ENCODE data around the gene KNDC1. TPM values are rescaled to one million over a fixed set of nuclear protein-coding genes. Genes with fewer than 3 reads are reported as not detected.

KNDC1 gene
- total RNA-seq, 1 experiment from 2014 or later, result 15.7 TPM

DNA sequence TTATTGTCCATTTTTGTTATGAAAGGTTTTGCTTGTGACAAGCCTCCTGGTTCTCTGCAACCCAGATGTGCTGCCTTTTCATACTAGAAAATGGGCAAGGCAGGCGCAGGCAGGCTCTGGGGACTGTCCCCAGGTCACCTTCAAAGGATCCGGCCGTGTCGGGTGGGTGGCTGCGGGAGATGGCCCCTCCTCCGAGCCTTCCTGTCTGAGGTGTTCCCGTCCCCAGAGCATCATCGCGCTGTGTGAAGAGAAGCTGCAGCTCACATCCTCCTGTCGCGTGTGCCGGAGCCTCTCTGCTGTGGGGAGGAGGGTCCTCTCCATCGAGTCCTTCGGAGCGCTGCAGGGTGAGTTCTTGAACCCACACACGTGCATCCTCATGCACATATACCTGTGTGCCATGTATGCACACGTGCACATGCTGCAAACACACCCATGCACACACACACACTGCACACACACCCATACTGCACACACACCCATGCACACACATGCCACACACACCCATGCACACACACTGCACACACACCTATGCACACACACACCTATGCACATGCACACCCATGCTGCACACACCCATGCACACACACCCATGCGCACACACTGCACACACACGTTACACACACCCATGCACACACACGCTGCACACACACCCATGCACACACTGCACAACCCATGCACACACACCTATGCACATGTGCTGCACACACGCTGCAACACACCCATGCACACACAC, 23.8 kb downstream of the KNDC1 start:
- no peaks in the 10 kb centered on the region for H3K9me3 ChIP-seq (ENCODE audit: control insufficient read depth, low read depth, low read length)

More for the DNA sequence above, 23.8 kb downstream of the KNDC1 start:
- no peak overlapping the region for H4K91ac ChIP-seq (ENCODE audit: insufficient read length, low read depth, low read length)
- no peaks in the 10 kb centered on the region for H3K79me2 ChIP-seq (ENCODE audit: insufficient read depth, low read length)
- no CpG with 5 or more reads among the region's 21 CpGs for WGBS (ENCODE audit: extremely low coverage, insufficient read length, low lambda C conversion rate)
- H3K4me3 Mint-ChIP-seq, result no peak overlapping the region
- H2BK120ac ChIP-seq (ENCODE audit: low read depth, low read length, poor library complexity, severe bottlenecking), result no peak overlapping the region
- H3T11ph ChIP-seq (ENCODE audit: low read length), result no peak overlapping the region
- no peak overlapping the region for H2BK12ac ChIP-seq (ENCODE audit: insufficient read length, low read depth, low read length)
- no peak overlapping the region for H3K4me2 ChIP-seq (ENCODE audit: insufficient read depth, insufficient read length, low read length)
- H2AK5ac ChIP-seq (ENCODE audit: insufficient read length, low read length), result no peak overlapping the region
- DNase-seq, result no peak
- H3K4me1 ChIP-seq (ENCODE audit: insufficient read depth, low read length), result no peaks in the 10 kb centered on the region
- no peak overlapping the region for H3K18ac ChIP-seq (ENCODE audit: insufficient read length, low read depth, low read length)
- no peaks in the 10 kb centered on the region for H4K20me1 ChIP-seq (ENCODE audit: control insufficient read depth, insufficient read depth, insufficient read length)
- H3K9ac ChIP-seq (ENCODE audit: extremely low read depth, insufficient read length, low read length), result no peak overlapping the region
- H3K56ac ChIP-seq (ENCODE audit: insufficient read length, low read depth, low read length), result no peak overlapping the region
- TF ChIP-seq, protein P1, sequence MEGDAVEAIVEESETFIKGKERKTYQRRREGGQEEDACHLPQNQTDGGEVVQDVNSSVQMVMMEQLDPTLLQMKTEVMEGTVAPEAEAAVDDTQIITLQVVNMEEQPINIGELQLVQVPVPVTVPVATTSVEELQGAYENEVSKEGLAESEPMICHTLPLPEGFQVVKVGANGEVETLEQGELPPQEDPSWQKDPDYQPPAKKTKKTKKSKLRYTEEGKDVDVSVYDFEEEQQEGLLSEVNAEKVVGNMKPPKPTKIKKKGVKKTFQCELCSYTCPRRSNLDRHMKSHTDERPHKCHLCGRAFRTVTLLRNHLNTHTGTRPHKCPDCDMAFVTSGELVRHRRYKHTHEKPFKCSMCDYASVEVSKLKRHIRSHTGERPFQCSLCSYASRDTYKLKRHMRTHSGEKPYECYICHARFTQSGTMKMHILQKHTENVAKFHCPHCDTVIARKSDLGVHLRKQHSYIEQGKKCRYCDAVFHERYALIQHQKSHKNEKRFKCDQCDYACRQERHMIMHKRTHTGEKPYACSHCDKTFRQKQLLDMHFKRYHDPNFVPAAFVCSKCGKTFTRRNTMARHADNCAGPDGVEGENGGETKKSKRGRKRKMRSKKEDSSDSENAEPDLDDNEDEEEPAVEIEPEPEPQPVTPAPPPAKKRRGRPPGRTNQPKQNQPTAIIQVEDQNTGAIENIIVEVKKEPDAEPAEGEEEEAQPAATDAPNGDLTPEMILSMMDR (conservative IDR thresholded peaks at IDR 0.05), result no peak
- H2BK15ac ChIP-seq (ENCODE audit: low read depth, low read length), result no peak overlapping the region
- no peak overlapping the region for H2AFZ ChIP-seq (ENCODE audit: low read length)
- H3K27me3 ChIP-seq (ENCODE audit: insufficient read depth, low read length), result no peaks in the 10 kb centered on the region
- H3K79me1 ChIP-seq (ENCODE audit: insufficient read depth, low read depth, low read length, poor library complexity, severe bottlenecking), result no peaks in the 10 kb centered on the region
- no peak overlapping the region for H4K8ac ChIP-seq (replicated peaks; ENCODE audit: insufficient read length, low read depth, low read length)
- no peak overlapping the region for H3K14ac ChIP-seq (ENCODE audit: insufficient read depth, low read length)
- H3K27me3 Mint-ChIP-seq (ENCODE audit: low read depth), result no peaks in the 10 kb centered on the region
- H3K9me3 Mint-ChIP-seq, result peaks cover 4 to 5% of the 10 kb centered on the region in 2 experiments; a peak in 2 of 5 replicates
- no peak overlapping the region for H4K5ac ChIP-seq (ENCODE audit: insufficient read length, low read depth, low read length)
- peaks cover 8 to 19% (median 19%) of the 10 kb centered on the region in 3 experiments for H3K36me3 Mint-ChIP-seq (ENCODE audit: insufficient read depth in 1 of 3, low read depth in 3 of 3)
- no peak overlapping the region for H2BK20ac ChIP-seq (ENCODE audit: low read depth, low read length, poor library complexity, severe bottlenecking)
- no peak overlapping the region for H3K27ac Mint-ChIP-seq
- H3K23me2 ChIP-seq (ENCODE audit: insufficient read length, low read depth, low read length, poor library complexity, severe bottlenecking), result no peaks in the 10 kb centered on the region
- no peak overlapping the region for H3K4ac ChIP-seq (ENCODE audit: low read depth, low read length)
- no peak overlapping the region for H2BK5ac ChIP-seq (ENCODE audit: insufficient read length, low read length)
- H3K4me1 Mint-ChIP-seq, result no peaks in the 10 kb centered on the region
- no peak overlapping the region for H3K23ac ChIP-seq (ENCODE audit: insufficient read length, low read depth, low read length)
- H3K27ac ChIP-seq (ENCODE audit: insufficient read length, low read depth, low read length), result no peak overlapping the region

Data from H9 (cell line).